Neutrophil (primary cell): ENCODE measurements around the gene ELOA.
"Not testable (repeated sequence)": the region's sequence is repeated elsewhere in the genome, so short reads cannot be mapped to it uniquely, and the experiment has no call there.

ENCODE experiments used
- H3K27ac ChIP-seq: fragments of 200-600 bp; sonication (generic); 2 replicates; pipeline ENCODE4 v1.5.1; 2016; ENCODE audit warnings: mild to moderate bottlenecking, moderate library complexity
- H3K27me3 ChIP-seq: fragments of 200-600 bp; sonication (generic); 2 replicates; pipeline ENCODE4 v1.6.0; 2016; ENCODE audit warnings: mild to moderate bottlenecking
- H3K36me3 ChIP-seq: fragments of 200-600 bp; sonication (generic); 2 replicates; pipeline ENCODE4 v1.5.1; 2017
- H3K4me1 ChIP-seq, 2 experiments: fragments of 200-600 bp in 1 of 2; sonication (generic) in 1 of 2; 1 replicate in 1 of 2; 2 replicates in 1 of 2; pipeline versions ENCODE4 v1.5.1 to v1.6.1; 2013 to 2016; ENCODE audit warnings: low read depth in 1 of 2, low read length in 1 of 2, mild to moderate bottlenecking in 1 of 2, moderate library complexity in 1 of 2; ENCODE audit not compliant: control insufficient read depth in 1 of 2, insufficient read depth in 1 of 2
- H3K4me3 ChIP-seq, 2 experiments: fragments of 200-600 bp in 1 of 2; sonication (generic) in 1 of 2; 1 replicate in 1 of 2; 2 replicates in 1 of 2; pipeline ENCODE4 v1.5.1; 2013 to 2016; ENCODE audit warnings: low read depth in 1 of 2, low read length in 1 of 2, mild to moderate bottlenecking in 1 of 2, moderate library complexity in 1 of 2
- H3K9me3 ChIP-seq: fragments of 200-600 bp; sonication (generic); 2 replicates; pipeline ENCODE4 v1.5.1; 2016
- TF ChIP-seq, protein P1 (sequence below): fragments of 200-600 bp; sonication (generic); IDR thresholded peaks from 2 replicates; pipeline ENCODE4 v1.5.1; 2016; ENCODE audit warnings: antibody characterized with exemption

The ELOA gene

DNA sequence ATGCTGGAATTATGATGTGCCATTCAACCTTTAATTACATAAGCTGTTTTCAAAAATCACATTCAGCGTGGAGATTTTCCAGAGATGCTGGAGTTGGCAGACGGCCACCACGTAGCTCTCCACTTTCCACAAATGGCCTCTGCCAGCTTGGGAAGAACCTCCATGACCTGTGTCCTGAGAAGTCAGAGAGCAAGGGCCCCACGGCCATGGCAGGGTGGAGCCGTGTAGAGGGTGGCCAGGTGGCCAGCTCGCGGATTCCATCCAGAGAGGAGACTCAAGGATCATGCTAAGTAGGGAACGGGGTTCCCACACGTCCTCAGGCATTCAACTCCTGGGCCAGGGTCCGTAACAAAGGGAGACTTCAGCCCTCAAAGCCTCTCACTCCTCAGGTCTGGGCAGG lies 58.6 kb downstream of the ELOA start:
- no peaks in the 10 kb centered on the region for H3K9me3 ChIP-seq
- peak overlapping the region; percentile 90 for H3K27ac ChIP-seq
- TF ChIP-seq, protein P1, sequence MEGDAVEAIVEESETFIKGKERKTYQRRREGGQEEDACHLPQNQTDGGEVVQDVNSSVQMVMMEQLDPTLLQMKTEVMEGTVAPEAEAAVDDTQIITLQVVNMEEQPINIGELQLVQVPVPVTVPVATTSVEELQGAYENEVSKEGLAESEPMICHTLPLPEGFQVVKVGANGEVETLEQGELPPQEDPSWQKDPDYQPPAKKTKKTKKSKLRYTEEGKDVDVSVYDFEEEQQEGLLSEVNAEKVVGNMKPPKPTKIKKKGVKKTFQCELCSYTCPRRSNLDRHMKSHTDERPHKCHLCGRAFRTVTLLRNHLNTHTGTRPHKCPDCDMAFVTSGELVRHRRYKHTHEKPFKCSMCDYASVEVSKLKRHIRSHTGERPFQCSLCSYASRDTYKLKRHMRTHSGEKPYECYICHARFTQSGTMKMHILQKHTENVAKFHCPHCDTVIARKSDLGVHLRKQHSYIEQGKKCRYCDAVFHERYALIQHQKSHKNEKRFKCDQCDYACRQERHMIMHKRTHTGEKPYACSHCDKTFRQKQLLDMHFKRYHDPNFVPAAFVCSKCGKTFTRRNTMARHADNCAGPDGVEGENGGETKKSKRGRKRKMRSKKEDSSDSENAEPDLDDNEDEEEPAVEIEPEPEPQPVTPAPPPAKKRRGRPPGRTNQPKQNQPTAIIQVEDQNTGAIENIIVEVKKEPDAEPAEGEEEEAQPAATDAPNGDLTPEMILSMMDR, result no peak
- peaks cover 30% of the 10 kb centered on the region for H3K36me3 ChIP-seq
- H3K4me1 ChIP-seq, result peaks cover 22 to 28% of the 10 kb centered on the region in 2 experiments
- no peaks in the 10 kb centered on the region for H3K27me3 ChIP-seq
- H3K4me3 ChIP-seq, result peak overlapping the region in 1 of 2 experiments; percentile 87

DNA sequence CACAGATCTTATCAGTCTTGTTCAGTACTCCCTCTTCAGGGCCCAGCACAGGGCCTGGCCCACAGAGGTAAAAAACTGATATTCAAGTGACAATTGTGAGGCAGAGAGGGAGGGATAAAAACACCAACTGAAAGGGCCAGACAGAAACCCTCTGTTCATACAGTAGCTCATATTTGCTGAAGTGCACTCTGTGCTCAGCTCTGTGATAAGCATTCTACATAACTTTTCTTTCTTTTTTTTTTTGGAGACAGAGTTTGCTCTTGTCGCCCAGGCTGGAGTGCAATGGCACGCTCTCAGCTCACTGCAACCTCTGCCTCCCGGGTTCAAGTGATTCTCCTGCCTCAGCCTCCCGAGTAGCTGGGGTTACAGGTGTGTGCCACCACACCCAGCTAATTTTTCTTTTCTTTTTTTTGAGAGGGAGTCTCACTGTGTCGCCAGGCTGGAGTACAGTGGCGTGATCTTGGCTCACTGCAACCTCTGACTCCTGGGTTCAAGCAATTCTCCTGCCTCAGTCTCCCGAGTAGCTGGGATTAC lies 59.6 kb downstream of the ELOA start:
- H3K27me3 ChIP-seq, H3K9me3 ChIP-seq, H3K4me3 ChIP-seq, H3K27ac ChIP-seq: not testable (repeated sequence)
- Histone ChIP-seq H3K36me3 (peaks cover 20% of the 10 kb centered on the region), H3K4me1 (peaks cover 32 to 38% of the 10 kb centered on the region in 2 experiments)

DNA sequence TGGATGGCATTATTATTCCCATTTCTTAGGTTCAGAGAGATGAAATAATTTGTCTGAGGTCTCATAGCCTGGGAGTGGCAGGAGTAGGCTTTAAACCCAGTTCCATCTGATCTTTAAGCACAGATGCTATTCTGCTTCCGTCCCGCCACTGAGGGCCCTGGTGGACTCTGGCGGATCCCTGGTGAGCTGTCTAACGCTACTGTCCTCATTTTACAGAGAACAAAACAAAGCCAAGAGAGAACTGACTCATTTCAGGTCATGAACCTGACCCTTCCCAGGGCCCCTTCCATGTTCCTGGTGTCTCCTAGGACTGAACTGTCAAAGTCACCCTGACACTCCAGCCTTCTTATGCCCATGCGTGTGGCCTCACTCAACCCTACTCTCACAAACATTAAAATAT lies 60.4 kb downstream of the ELOA start:
- Histone ChIP-seq H3K27me3 (no peaks in the 10 kb centered on the region), H3K27ac (no peak overlapping the region), H3K4me3 (no peak overlapping the region), H3K4me1 (peaks cover 37 to 43% of the 10 kb centered on the region in 2 experiments), H3K36me3 (peaks cover 12% of the 10 kb centered on the region), H3K9me3 (no peaks in the 10 kb centered on the region)
- TF ChIP-seq, protein P1, result no peak

DNA sequence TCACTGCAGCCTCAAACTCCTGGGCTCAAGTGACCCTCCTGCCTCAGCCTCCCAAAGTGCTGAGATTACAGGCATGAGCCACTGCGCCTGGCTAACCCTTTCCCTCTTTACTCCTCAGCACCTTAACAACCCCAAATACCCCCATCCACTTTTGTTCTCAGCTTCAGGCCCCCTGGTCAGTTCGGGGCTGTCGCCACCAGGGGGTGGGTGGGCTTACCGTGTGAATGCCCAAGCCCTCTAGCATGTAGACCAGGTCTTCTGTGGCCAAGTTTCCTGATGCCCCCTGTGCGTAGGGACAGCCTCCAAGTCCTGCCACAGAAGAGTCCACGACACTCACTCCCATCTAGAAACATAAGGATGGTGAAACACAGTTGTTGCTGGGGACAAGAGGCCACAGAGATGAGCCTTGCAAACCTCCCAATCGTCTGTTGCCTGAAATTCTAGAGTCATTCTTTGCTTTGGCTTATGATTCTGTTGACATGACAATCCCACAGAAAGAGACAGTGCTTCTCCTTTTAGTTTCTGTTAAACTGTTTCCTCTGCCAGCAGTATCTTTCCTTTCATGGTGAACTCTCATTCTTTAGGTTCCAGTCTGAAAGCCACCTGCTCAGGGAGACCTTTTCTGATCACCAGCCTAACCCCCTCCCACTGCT lies 61.0 kb downstream of the ELOA start:
- no peaks in the 10 kb centered on the region for H3K27me3 ChIP-seq
- TF ChIP-seq, protein P1, result no peak
- H3K36me3 ChIP-seq, result peaks cover 10% of the 10 kb centered on the region
- peaks cover 34 to 41% of the 10 kb centered on the region in 2 experiments for H3K4me1 ChIP-seq
- no peak overlapping the region for H3K27ac ChIP-seq
- no peaks in the 10 kb centered on the region for H3K9me3 ChIP-seq
- H3K4me3 ChIP-seq, result no peak overlapping the region

DNA sequence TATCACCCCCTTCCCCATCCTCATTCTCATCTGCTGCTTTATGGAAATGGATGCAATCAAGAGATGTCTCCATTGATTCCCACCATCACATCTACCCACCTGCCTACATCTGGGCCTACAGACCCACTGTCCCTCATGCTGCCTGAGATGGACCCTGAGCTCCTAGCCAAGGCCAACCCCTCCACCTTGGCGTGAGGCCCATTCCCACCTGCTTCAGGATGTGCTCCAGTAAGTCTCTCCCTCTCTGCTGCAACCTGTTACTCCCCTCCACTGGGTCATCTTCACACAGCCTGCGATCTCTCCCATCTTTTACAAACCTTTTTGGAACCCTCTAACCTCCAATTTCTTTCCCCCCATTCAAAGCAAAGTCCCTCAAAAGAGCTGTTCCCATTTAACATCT lies 61.8 kb downstream of the ELOA start:
- H3K4me1 ChIP-seq, result peaks cover 33 to 41% of the 10 kb centered on the region in 2 experiments
- TF ChIP-seq, protein P1, result no peak

DNA sequence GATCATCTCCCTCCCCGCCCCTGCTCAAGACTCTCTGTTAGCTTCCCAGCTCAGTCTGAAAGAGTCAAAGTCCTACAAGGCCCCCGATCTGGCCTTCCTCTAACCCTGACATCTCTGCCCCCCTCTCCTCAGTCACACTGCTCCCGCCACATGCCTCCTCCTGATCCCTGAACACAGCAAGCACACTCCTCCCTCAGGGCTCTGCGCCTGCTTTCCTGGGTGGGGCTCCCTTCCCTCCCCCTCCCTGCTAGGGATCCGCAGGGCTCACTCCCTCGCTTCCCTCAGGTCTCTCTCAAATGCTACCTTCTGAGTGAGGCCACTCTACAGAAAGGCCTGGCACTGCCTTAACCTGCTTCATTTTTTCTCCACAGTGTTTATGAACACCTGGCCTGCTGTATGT lies 63.0 kb downstream of the ELOA start:
- Histone ChIP-seq H3K27ac (peak overlapping the region; percentile 70), H3K36me3 (peaks cover 10% of the 10 kb centered on the region), H3K4me3 (no peak overlapping the region), H3K9me3 (no peaks in the 10 kb centered on the region), H3K4me1 (peaks cover 42 to 47% of the 10 kb centered on the region in 2 experiments), H3K27me3 (no peaks in the 10 kb centered on the region)
- TF ChIP-seq, protein P1, result no peak

More for the DNA sequence above, 61.8 kb downstream of the ELOA start:
- no peaks in the 10 kb centered on the region for H3K27me3 ChIP-seq
- no peaks in the 10 kb centered on the region for H3K9me3 ChIP-seq
- H3K27ac ChIP-seq, result no peak overlapping the region
- no peak overlapping the region for H3K4me3 ChIP-seq
- peaks cover 10% of the 10 kb centered on the region for H3K36me3 ChIP-seq
